GM23338 (cell line): ENCODE measurements around the gene ADAM8.

Experiments
- CREB1 ChIP-seq: fragments of 250-450 bp; sonication (Bioruptor Pico); IDR thresholded peaks from 2 replicates; pipeline ENCODE4 v1.5.0; 2020; ENCODE audit warnings: low read depth, mild to moderate bottlenecking, moderate library complexity
- EZH2 ChIP-seq: fragments of 200-600 bp; sonication (generic); IDR thresholded peaks from one replicate; pipeline ENCODE4 v1.8.0; 2017; ENCODE audit warnings: antibody characterized with exemption, mild to moderate bottlenecking, low read depth; ENCODE audit not compliant: unreplicated experiment
- EZH2phosphoT487 ChIP-seq: fragments of 200-600 bp; sonication (generic); IDR thresholded peaks from one replicate; pipeline ENCODE4 v1.8.1; 2018; ENCODE audit warnings: antibody characterized with exemption; ENCODE audit not compliant: unreplicated experiment
- NANOG ChIP-seq: IDR thresholded peaks from 2 replicates; pipeline ENCODE4 v1.6.1; 2016; ENCODE audit warnings: antibody characterized with exemption, borderline replicate concordance
- POLR2AphosphoS5 ChIP-seq: IDR thresholded peaks from 2 replicates; pipeline ENCODE4 v1.6.1; 2016; ENCODE audit warnings: antibody characterized with exemption, low read depth
- ZNF114 ChIP-seq: fragments of 250-450 bp; sonication (Bioruptor Pico); IDR thresholded peaks from 2 replicates; pipeline ENCODE4 v1.5.0; 2020; ENCODE audit warnings: mild to moderate bottlenecking, moderate library complexity
- TF ChIP-seq, protein P1 (sequence below), 2 experiments: fragments of 200-600 bp in 1 of 2; sonication (generic) in 1 of 2; conservative IDR thresholded peaks; 2 replicates each; pipeline versions ENCODE4 v1.5.1 to v1.6.1; 2016 to 2017; ENCODE audit warnings: antibody characterized with exemption in 2 of 2, low read depth in 2 of 2, mild to moderate bottlenecking in 2 of 2, moderate library complexity in 1 of 2
- TF ChIP-seq, protein P2 (sequence below): IDR thresholded peaks from one replicate; pipeline ENCODE4 v1.6.1; 2018; ENCODE audit warnings: antibody characterized with exemption; ENCODE audit not compliant: unreplicated experiment
- TF ChIP-seq, protein P3 (sequence below): IDR thresholded peaks from 2 replicates; pipeline ENCODE4 v1.6.1; 2016; ENCODE audit warnings: antibody characterized with exemption

- TF ChIP-seq, protein P1, sequence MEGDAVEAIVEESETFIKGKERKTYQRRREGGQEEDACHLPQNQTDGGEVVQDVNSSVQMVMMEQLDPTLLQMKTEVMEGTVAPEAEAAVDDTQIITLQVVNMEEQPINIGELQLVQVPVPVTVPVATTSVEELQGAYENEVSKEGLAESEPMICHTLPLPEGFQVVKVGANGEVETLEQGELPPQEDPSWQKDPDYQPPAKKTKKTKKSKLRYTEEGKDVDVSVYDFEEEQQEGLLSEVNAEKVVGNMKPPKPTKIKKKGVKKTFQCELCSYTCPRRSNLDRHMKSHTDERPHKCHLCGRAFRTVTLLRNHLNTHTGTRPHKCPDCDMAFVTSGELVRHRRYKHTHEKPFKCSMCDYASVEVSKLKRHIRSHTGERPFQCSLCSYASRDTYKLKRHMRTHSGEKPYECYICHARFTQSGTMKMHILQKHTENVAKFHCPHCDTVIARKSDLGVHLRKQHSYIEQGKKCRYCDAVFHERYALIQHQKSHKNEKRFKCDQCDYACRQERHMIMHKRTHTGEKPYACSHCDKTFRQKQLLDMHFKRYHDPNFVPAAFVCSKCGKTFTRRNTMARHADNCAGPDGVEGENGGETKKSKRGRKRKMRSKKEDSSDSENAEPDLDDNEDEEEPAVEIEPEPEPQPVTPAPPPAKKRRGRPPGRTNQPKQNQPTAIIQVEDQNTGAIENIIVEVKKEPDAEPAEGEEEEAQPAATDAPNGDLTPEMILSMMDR (conservative IDR thresholded peaks at IDR 0.05; ENCODE audit: low read depth in 2 of 2), result no peak
- TF ChIP-seq CREB1, result no peak
- no peak for TF ChIP-seq POLR2AphosphoS5
- no peak for TF ChIP-seq EZH2
- TF ChIP-seq EZH2phosphoT487, result no peak
- TF ChIP-seq, protein P2, sequence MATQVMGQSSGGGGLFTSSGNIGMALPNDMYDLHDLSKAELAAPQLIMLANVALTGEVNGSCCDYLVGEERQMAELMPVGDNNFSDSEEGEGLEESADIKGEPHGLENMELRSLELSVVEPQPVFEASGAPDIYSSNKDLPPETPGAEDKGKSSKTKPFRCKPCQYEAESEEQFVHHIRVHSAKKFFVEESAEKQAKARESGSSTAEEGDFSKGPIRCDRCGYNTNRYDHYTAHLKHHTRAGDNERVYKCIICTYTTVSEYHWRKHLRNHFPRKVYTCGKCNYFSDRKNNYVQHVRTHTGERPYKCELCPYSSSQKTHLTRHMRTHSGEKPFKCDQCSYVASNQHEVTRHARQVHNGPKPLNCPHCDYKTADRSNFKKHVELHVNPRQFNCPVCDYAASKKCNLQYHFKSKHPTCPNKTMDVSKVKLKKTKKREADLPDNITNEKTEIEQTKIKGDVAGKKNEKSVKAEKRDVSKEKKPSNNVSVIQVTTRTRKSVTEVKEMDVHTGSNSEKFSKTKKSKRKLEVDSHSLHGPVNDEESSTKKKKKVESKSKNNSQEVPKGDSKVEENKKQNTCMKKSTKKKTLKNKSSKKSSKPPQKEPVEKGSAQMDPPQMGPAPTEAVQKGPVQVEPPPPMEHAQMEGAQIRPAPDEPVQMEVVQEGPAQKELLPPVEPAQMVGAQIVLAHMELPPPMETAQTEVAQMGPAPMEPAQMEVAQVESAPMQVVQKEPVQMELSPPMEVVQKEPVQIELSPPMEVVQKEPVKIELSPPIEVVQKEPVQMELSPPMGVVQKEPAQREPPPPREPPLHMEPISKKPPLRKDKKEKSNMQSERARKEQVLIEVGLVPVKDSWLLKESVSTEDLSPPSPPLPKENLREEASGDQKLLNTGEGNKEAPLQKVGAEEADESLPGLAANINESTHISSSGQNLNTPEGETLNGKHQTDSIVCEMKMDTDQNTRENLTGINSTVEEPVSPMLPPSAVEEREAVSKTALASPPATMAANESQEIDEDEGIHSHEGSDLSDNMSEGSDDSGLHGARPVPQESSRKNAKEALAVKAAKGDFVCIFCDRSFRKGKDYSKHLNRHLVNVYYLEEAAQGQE, result no peak
- TF ChIP-seq, protein P3, sequence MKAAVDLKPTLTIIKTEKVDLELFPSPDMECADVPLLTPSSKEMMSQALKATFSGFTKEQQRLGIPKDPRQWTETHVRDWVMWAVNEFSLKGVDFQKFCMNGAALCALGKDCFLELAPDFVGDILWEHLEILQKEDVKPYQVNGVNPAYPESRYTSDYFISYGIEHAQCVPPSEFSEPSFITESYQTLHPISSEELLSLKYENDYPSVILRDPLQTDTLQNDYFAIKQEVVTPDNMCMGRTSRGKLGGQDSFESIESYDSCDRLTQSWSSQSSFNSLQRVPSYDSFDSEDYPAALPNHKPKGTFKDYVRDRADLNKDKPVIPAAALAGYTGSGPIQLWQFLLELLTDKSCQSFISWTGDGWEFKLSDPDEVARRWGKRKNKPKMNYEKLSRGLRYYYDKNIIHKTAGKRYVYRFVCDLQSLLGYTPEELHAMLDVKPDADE, result no peak
- TF ChIP-seq ZNF114 (CRISPR knock-in tag), result no peak
- TF ChIP-seq NANOG, result no peak
These were observed 26.5 kb upstream of the ADAM8 start for GRCh38 chr10:133303206-133303605.
